Calu3 (cell line): ENCODE results near the gene A2ML1. TPM values are rescaled to one million over a fixed set of nuclear protein-coding genes. Genes with fewer than 3 reads are reported as not detected.

ENCODE experiments used
- BruUV-seq: library from RNA; stranded (reverse); fragments of 400-500 nt; replicated peaks from 2 replicates; lab custom pipeline; 2021; lab: Mats Ljungman, UMichigan
- CTCF ChIA-PET: fragments of 300-600 bp; sonication (Branson Sonifier 250); formaldehyde crosslinking; loops from one replicate; lab custom pipeline; 2022; ENCODE audit warnings: antibody characterized with exemption; lab: Charles Lee
- DNase-seq: peaks from one replicate; pipeline ENCODE4 v3.0.0; 2022
- H3K27ac Mint-ChIP-seq: one replicate; pipeline ENCODE4 v1.8.0; 2022; ENCODE audit warnings: mixed read lengths; ENCODE audit not compliant: unreplicated experiment
- H3K27me3 Mint-ChIP-seq: one replicate; pipeline ENCODE4 v1.8.0; 2022; ENCODE audit warnings: mixed read lengths; ENCODE audit not compliant: unreplicated experiment
- H3K36me3 Mint-ChIP-seq: one replicate; pipeline ENCODE4 v1.8.0; 2022; ENCODE audit warnings: mild to moderate bottlenecking, moderate library complexity, mixed read lengths; ENCODE audit not compliant: insufficient read depth, unreplicated experiment
- H3K4me1 Mint-ChIP-seq: one replicate; pipeline ENCODE4 v1.8.0; 2022; ENCODE audit warnings: mild to moderate bottlenecking, low read depth, mixed read lengths; ENCODE audit not compliant: unreplicated experiment
- H3K4me3 Mint-ChIP-seq: one replicate; pipeline ENCODE4 v1.8.0; 2022; ENCODE audit warnings: mild to moderate bottlenecking, low read depth, moderate library complexity, mixed read lengths; ENCODE audit not compliant: unreplicated experiment
- H3K9me3 Mint-ChIP-seq: one replicate; pipeline ENCODE4 v1.8.0; 2022; ENCODE audit warnings: low read depth, mixed read lengths; ENCODE audit not compliant: unreplicated experiment
- CTCF ChIP-seq: fragments of 200-600 bp; IDR thresholded peaks from one replicate; pipeline ENCODE4 v1.8.0; 2022; ENCODE audit warnings: antibody characterized with exemption; ENCODE audit not compliant: unreplicated experiment
- intact Hi-C: fragments of 100-400 bp; cut with micrococcal nuclease; formaldehyde crosslinking; loops from one replicate; pipeline ENCODE4 v1.10.0; 2022; ENCODE audit not compliant: unreplicated experiment
- total RNA-seq: library from RNA; stranded (reverse); gene quantifications from 2 replicates; pipeline ENCODE4 v1.2.3, GENCODE V29; 2022

Gene A2ML1
- total RNA-seq, 1 experiment from 2014 or later: 0.42 TPM

GRCh38 chr12:8906266-8907180 lies 84.1 kb downstream of the A2ML1 start:
- no peak overlapping the region for H3K27ac Mint-ChIP-seq

GRCh38 chr12:8907513-8907912 lies 85.1 kb downstream of the A2ML1 start:
- H3K9me3 Mint-ChIP-seq: no peaks in the 10 kb centered on the region
- no peak for DNase-seq
- H3K27ac Mint-ChIP-seq: no peak overlapping the region
- H3K27me3 Mint-ChIP-seq: no peaks in the 10 kb centered on the region
- intact Hi-C loops: no loop called here
- TF ChIP-seq CTCF: no peak
- H3K4me3 Mint-ChIP-seq: no peak overlapping the region
- H3K36me3 Mint-ChIP-seq: no peaks in the 10 kb centered on the region
- no peaks in the 10 kb centered on the region for H3K4me1 Mint-ChIP-seq
- BruUV-seq: no TSS peak
- CTCF ChIA-PET: no interaction called here

More at GRCh38 chr12:8906266-8907180, 84.1 kb downstream of the A2ML1 start:
- Mint-ChIP-seq H3K9me3 (no peaks in the 10 kb centered on the region), H3K4me1 (no peaks in the 10 kb centered on the region), H3K4me3 (no peak overlapping the region), H3K36me3 (no peaks in the 10 kb centered on the region), H3K27me3 (no peaks in the 10 kb centered on the region)
- CTCF ChIA-PET: no interaction called here
- TF ChIP-seq CTCF: no peak
- BruUV-seq: no TSS peak
- intact Hi-C loops: no loop called here
- no peak for DNase-seq

- H3K36me3 Mint-ChIP-seq: peaks cover 12% of the 10 kb centered on the region
- no peak for TF ChIP-seq CTCF
- DNase-seq: no peak
- no TSS peak for BruUV-seq
- no peaks in the 10 kb centered on the region for H3K27me3 Mint-ChIP-seq
- intact Hi-C loops: no loop called here
- CTCF ChIA-PET: interaction anchor here (1.1 kb wide), 1 partner anchor 19 kb away, joined by 3 read pairs; no protein-coding TSS in a partner anchor
- no peak overlapping the region for H3K27ac Mint-ChIP-seq
- H3K4me1 Mint-ChIP-seq: peaks cover 18% of the 10 kb centered on the region
- no peak overlapping the region for H3K4me3 Mint-ChIP-seq
- no peaks in the 10 kb centered on the region for H3K9me3 Mint-ChIP-seq
These were observed 87.3 kb downstream of the A2ML1 start for GRCh38 chr12:8909752-8910151.

GRCh38 chr12:8911606-8912268 lies 89.3 kb downstream of the A2ML1 start:
- H3K4me1 Mint-ChIP-seq: peaks cover 18% of the 10 kb centered on the region
- CTCF ChIA-PET: interaction anchor here (0.6 to 1.7 kb wide), 2 partner anchors 38 to 43 kb away, joined by 4 to 5 read pairs; partner anchors contain the start of gene M6PR
- H3K9me3 Mint-ChIP-seq: no peaks in the 10 kb centered on the region
- intact Hi-C loops: no loop called here
- no peak for TF ChIP-seq CTCF
- no TSS peak for BruUV-seq
- no peak for DNase-seq
- no peaks in the 10 kb centered on the region for H3K27me3 Mint-ChIP-seq
- H3K27ac Mint-ChIP-seq: no peak overlapping the region
- H3K36me3 Mint-ChIP-seq: peaks cover 12% of the 10 kb centered on the region
- H3K4me3 Mint-ChIP-seq: no peak overlapping the region
